GM12878 (cell line): Measurements from ENCODE around the gene ILKAP. TPM values are rescaled to one million over a fixed set of nuclear protein-coding genes. Genes with fewer than 3 reads are reported as not detected.

Source experiments
- ATAC-seq: fragments of 200-7000 bp; cut with Tn5 transposase; 3 replicates; pipeline ENCODE4 v1.9.1; 2020; ENCODE audit warnings: mild to moderate bottlenecking, moderate library complexity
- BruUV-seq: library from RNA; stranded (reverse); fragments of 400-500 nt; replicated peaks from 2 replicates; lab custom pipeline; 2021; lab: Mats Ljungman, UMichigan
- CTCF ChIA-PET: fragments of 300-600 bp; sonication (Branson Sonifier 250); formaldehyde crosslinking; extraction: SDS; loops from one replicate; lab custom pipeline; 2021; ENCODE audit warnings: inconsistent platforms; lab: Yijun Ruan, JAX
- POLR2A ChIA-PET: fragments of 350-600 bp; formaldehyde crosslinking; extraction: SDS; loops from one replicate; lab custom pipeline; 2021; ENCODE audit warnings: inconsistent platforms; lab: Charles Lee
- RAD21 ChIA-PET: fragments of 300-600 bp; sonication (Branson Sonifier 250); formaldehyde crosslinking; loops from one replicate; lab custom pipeline; 2023; ENCODE audit warnings: antibody characterized with exemption; ENCODE audit not compliant: unreplicated experiment; lab: Charles Lee
- SMC1A ChIA-PET: fragments of 300-600 bp; sonication (Branson Sonifier 250); formaldehyde crosslinking; loops from one replicate; lab custom pipeline; 2023; ENCODE audit not compliant: unreplicated experiment, uncharacterized antibody; lab: Charles Lee
- DNase-seq: peaks from one replicate; pipeline ENCODE4 v3.0.0-alpha.2; 2011; ENCODE audit warnings: low read depth, low spot score
- FAIRE-seq: peaks from 3 replicates; lab custom pipeline; 2011; peaks lifted over from hg19 to GRCh38; lab: Jason Lieb, UNC
- H2AFZ ChIP-seq: 2 replicates; pipeline ENCODE4 v1.6.0; 2011; ENCODE audit warnings: low read depth, low read length, control low read depth; ENCODE audit not compliant: control insufficient read depth
- H3K27ac ChIP-seq: 2 replicates; pipeline ENCODE4 v1.5.1; 2011; ENCODE audit warnings: control low read depth; ENCODE audit not compliant: control insufficient read depth, insufficient read depth
- H3K27me3 ChIP-seq, 2 experiments: replicated peaks in 1 of 2; 2 replicates each; pipeline versions ENCODE4 v1.6.0 to v1.6.1; 2011; ENCODE audit warnings: low read length in 1 of 2; ENCODE audit not compliant: control insufficient read depth in 2 of 2, insufficient read depth in 2 of 2
- H3K36me3 ChIP-seq, 2 experiments: 2 replicates each; pipeline ENCODE4 v1.5.1; 2011; ENCODE audit warnings: low read length in 1 of 2; ENCODE audit not compliant: control insufficient read depth in 2 of 2, insufficient read depth in 2 of 2
- H3K4me1 ChIP-seq: 2 replicates; pipeline ENCODE4 v1.6.1; 2011; ENCODE audit warnings: mild to moderate bottlenecking, low read length, moderate library complexity, mixed read lengths; ENCODE audit not compliant: control insufficient read depth, insufficient read depth
- H3K4me2 ChIP-seq: 2 replicates; pipeline ENCODE4 v1.6.0; 2011; ENCODE audit warnings: control low read depth; ENCODE audit not compliant: control insufficient read depth, insufficient read depth
- H3K4me3 ChIP-seq: fragments of 200-600 bp; sonication (generic); 2 replicates; pipeline ENCODE4 v1.5.1; 2016
- H3K79me2 ChIP-seq: 2 replicates; pipeline ENCODE4 v1.6.0; 2011; ENCODE audit warnings: low read length; ENCODE audit not compliant: control insufficient read depth, insufficient read depth
- H3K9ac ChIP-seq: 2 replicates; pipeline ENCODE4 v1.8.0; 2011; ENCODE audit warnings: low read length, control low read depth, mixed read lengths; ENCODE audit not compliant: control insufficient read depth, insufficient read depth
- H3K9me3 ChIP-seq: replicated peaks from 3 replicates; pipeline ENCODE4 v1.5.1; 2011; ENCODE audit warnings: mild to moderate bottlenecking, low read length; ENCODE audit not compliant: control insufficient read depth, insufficient read depth
- H4K20me1 ChIP-seq: 2 replicates; pipeline ENCODE4 v1.6.0; 2011; ENCODE audit not compliant: control insufficient read depth, insufficient read depth
- FOS ChIP-seq: IDR thresholded peaks from 3 replicates; pipeline ENCODE4 v1.6.1; 2011; ENCODE audit warnings: borderline replicate concordance; ENCODE audit not compliant: insufficient read length; ENCODE audit errors: extremely low read depth
- IRF4 ChIP-seq: IDR thresholded peaks from 2 replicates; pipeline ENCODE4 v1.6.1; 2011; ENCODE audit warnings: low read depth, low read length
- NFYB ChIP-seq: IDR thresholded peaks from 2 replicates; pipeline ENCODE4 v1.6.1; 2011; ENCODE audit warnings: low read depth, mild to moderate bottlenecking, low read length, improper control_type of control experiment, moderate library complexity; ENCODE audit not compliant: insufficient read depth
- NKRF ChIP-seq: fragments of 450-650 bp; conservative IDR thresholded peaks from 2 replicates; pipeline ENCODE4 v1.6.1; 2017; ENCODE audit warnings: mild to moderate bottlenecking, moderate library complexity
- PAX5 ChIP-seq: IDR thresholded peaks from 2 replicates; pipeline ENCODE4 v1.6.1; 2011; ENCODE audit warnings: low read depth, low read length, borderline replicate concordance
- PAX8 ChIP-seq: fragments of 450-650 bp; IDR thresholded peaks from 2 replicates; pipeline ENCODE4 v1.6.1; 2017; ENCODE audit warnings: mild to moderate bottlenecking, moderate library complexity
- RELA ChIP-seq: fragments of 450-650 bp; IDR thresholded peaks from 2 replicates; pipeline ENCODE4 v1.8.0; 2014; ENCODE audit warnings: borderline replicate concordance; ENCODE audit not compliant: partially characterized antibody
- REST ChIP-seq: IDR thresholded peaks from 2 replicates; pipeline ENCODE4 v1.6.1; 2012; ENCODE audit warnings: mild to moderate bottlenecking, low read depth, low read length
- TCF12 ChIP-seq: IDR thresholded peaks from 2 replicates; pipeline ENCODE4 v1.6.1; 2011; ENCODE audit warnings: low read depth, mild to moderate bottlenecking, low read length
- WGBS: methylation state at CpG from one replicate; pipeline ENCODE4 v1.1.6; 2016; ENCODE audit warnings: low lambda C conversion rate; ENCODE audit not compliant: insufficient replicate concordance, insufficient coverage; ENCODE audit errors: missing lambda C conversion rate; 5-methylcytosine and 5-hydroxymethylcytosine counted together
- in situ Hi-C: fragments of 300-500 bp; cut with MboI; formaldehyde crosslinking; loops from 9 replicates; pipeline ENCODE4 v1.14.3; 2018; ENCODE audit warnings: mixed read lengths
- intact Hi-C: fragments of 100-400 bp; cut with micrococcal nuclease; formaldehyde crosslinking; loops from one replicate; pipeline ENCODE4 v1.14.2; 2022; ENCODE audit not compliant: unreplicated experiment
- polyA plus RNA-seq, 11 experiments: library from polyadenylated mRNA; depleted of rRNA in 4 of 11; unstranded in 6 of 11; stranded (reverse) in 5 of 11; fragments of >200 nt; fragmentation: Nextera tagmentation in 4 of 11; fragmentation: Illumina TruSeq in 1 of 11; extraction: Ambion mirVana in 4 of 11; extraction: Trizol in 1 of 11; gene quantifications; 1 replicate in 1 of 11; 2 replicates in 10 of 11; pipeline versions ENCODE4 v1.2.1 to v1.2.3, GENCODE V29; 2011 to 2016; ENCODE audit warnings: inconsistent platforms in 2 of 11, missing spikeins in 2 of 11, low read depth in 1 of 11
- total RNA-seq, 4 experiments: library from RNA; depleted of rRNA in 3 of 4; stranded (reverse); fragments of >200 nt in 3 of 4; fragmentation: Illumina TruSeq in 1 of 4; extraction: Trizol in 1 of 4; gene quantifications; 2 replicates each; pipeline versions ENCODE4 v1.2.1 to v1.2.3, GENCODE V29; 2013 to 2021

Gene ILKAP
- total and polyA plus RNA-seq, 10 of the 15 experiments (the other 5 are each of a cell fraction or from before 2014, with no cell fraction given) = 4.2 to 65.3 (median 37.3) TPM

- intact Hi-C loops = no loop called here
- peaks cover 4% of the 10 kb centered on the region; the same call in 1 of the 2 replicates for H3K4me1 ChIP-seq
- H4K20me1 ChIP-seq = no peaks in the 10 kb centered on the region
- no peak overlapping the region for H2AFZ ChIP-seq
- H3K4me3 ChIP-seq = no peak overlapping the region
- POLR2A ChIA-PET = no interaction called here
- FAIRE-seq (no peak), ATAC-seq (no peak), DNase-seq (no peak)
- in situ Hi-C loops = no loop called here
- no peaks in the 10 kb centered on the region for H3K36me3 ChIP-seq
- no peaks in the 10 kb centered on the region for H3K9me3 ChIP-seq
- no peak overlapping the region for H3K9ac ChIP-seq
- no peak for TF ChIP-seq PAX8
- TF ChIP-seq NKRF = no peak
- TF ChIP-seq RELA = no peak
- TF ChIP-seq IRF4 = no peak
- no peak for TF ChIP-seq NFYB
- TF ChIP-seq REST = no peak
- TF ChIP-seq PAX5 = no peak
- no peak for TF ChIP-seq TCF12
- no peak for TF ChIP-seq FOS
- H3K4me2 ChIP-seq = no peak overlapping the region
- no peaks in the 10 kb centered on the region for H3K79me2 ChIP-seq
- H3K27ac ChIP-seq = no peak overlapping the region
- RAD21 ChIA-PET = interaction anchor here (0.7 to 1.0 kb wide), 2 partner anchors 57 to 126 kb away, joined by 3 to 4 read pairs; no protein-coding TSS in a partner anchor
- no peaks in the 10 kb centered on the region for H3K27me3 ChIP-seq
- SMC1A ChIA-PET = no interaction called here
- CTCF ChIA-PET = interaction anchor here (1.4 to 2.0 kb wide), 2 partner anchors 25 to 129 kb away, joined by 3 to 5 read pairs; no protein-coding TSS in a partner anchor
- 58% methylated on average over 11 of the region's 11 CpGs for WGBS
- no TSS peak for BruUV-seq
Measured at GRCh38 chr2:238134393-238134785, 69.1 kb downstream of the ILKAP start.
